Stimulated activated CD8-positive, alpha-beta memory T cell treated with anti-CD3 and anti-CD28 coated beads, Interleukin-12 subunit alpha, Interleukin-12 subunit beta, amount 100 ng/mL, for 1 hour (primary cell): ENCODE measurements around the gene GULP1.

Experiments
- DNase-seq: peaks from one replicate; pipeline ENCODE4 v3.0.0-alpha.2; 2020; ENCODE audit warnings: low read depth

The GULP1 gene

GRCh38 chr2:188367164-188367563, 75.5 kb downstream of the GULP1 start:
- DNase-seq, result no peak

- DNase-seq, result no peak
These were observed 77.7 kb downstream of the GULP1 start for GRCh38 chr2:188369365-188369764.

- DNase-seq, result no peak
These were observed 86.8 kb downstream of the GULP1 start for GRCh38 chr2:188378371-188378950.

- DNase-seq, result no peak
These were observed 88.1 kb downstream of the GULP1 start for GRCh38 chr2:188379748-188380147.

GRCh38 chr2:188380280-188380679, 88.6 kb downstream of the GULP1 start:
- DNase-seq, result no peak

- DNase-seq, result no peak
These were observed 89.9 kb downstream of the GULP1 start for GRCh38 chr2:188381614-188382013.

- DNase-seq, result no peak
These were observed 90.4 kb downstream of the GULP1 start for GRCh38 chr2:188382107-188382506.

GRCh38 chr2:188383158-188383557, 91.5 kb downstream of the GULP1 start:
- no peak for DNase-seq

- DNase-seq, result no peak
These were observed 94.2 kb downstream of the GULP1 start for GRCh38 chr2:188385857-188386256.

GRCh38 chr2:188388831-188389230, 97.2 kb downstream of the GULP1 start:
- no peak for DNase-seq

GRCh38 chr2:188391354-188391753, 99.7 kb downstream of the GULP1 start:
- no peak for DNase-seq

GRCh38 chr2:188394931-188395472, 103.3 kb downstream of the GULP1 start:
- no peak for DNase-seq

- no peak for DNase-seq
These were observed 104.4 kb downstream of the GULP1 start for GRCh38 chr2:188395903-188396689.

- no peak for DNase-seq
These were observed 107.5 kb downstream of the GULP1 start for GRCh38 chr2:188399159-188399558.

- no peak for DNase-seq
These were observed 112.0 kb downstream of the GULP1 start for GRCh38 chr2:188403676-188404075.

- DNase-seq, result no peak
These were observed 112.8 kb downstream of the GULP1 start for GRCh38 chr2:188404341-188405004.

GRCh38 chr2:188406414-188406813, 114.7 kb downstream of the GULP1 start:
- no peak for DNase-seq

GRCh38 chr2:188410504-188411235, 119.0 kb downstream of the GULP1 start:
- DNase-seq, result no peak

GRCh38 chr2:188412190-188412589, 120.5 kb downstream of the GULP1 start:
- DNase-seq, result no peak

- no peak for DNase-seq
These were observed 122.7 kb downstream of the GULP1 start for GRCh38 chr2:188414411-188414810.

GRCh38 chr2:188414869-188415753, 123.4 kb downstream of the GULP1 start:
- no peak for DNase-seq
